ENCODE data around the gene MSH2. TPM values are rescaled to one million over a fixed set of nuclear protein-coding genes. Genes with fewer than 3 reads are reported as not detected.

MSH2 gene
- total and polyA plus RNA-seq, 2 of the 13 experiments (the other 11 are each of a cell fraction or from before 2014, with no cell fraction given), result 19.9 to 76.3 TPM

DNA sequence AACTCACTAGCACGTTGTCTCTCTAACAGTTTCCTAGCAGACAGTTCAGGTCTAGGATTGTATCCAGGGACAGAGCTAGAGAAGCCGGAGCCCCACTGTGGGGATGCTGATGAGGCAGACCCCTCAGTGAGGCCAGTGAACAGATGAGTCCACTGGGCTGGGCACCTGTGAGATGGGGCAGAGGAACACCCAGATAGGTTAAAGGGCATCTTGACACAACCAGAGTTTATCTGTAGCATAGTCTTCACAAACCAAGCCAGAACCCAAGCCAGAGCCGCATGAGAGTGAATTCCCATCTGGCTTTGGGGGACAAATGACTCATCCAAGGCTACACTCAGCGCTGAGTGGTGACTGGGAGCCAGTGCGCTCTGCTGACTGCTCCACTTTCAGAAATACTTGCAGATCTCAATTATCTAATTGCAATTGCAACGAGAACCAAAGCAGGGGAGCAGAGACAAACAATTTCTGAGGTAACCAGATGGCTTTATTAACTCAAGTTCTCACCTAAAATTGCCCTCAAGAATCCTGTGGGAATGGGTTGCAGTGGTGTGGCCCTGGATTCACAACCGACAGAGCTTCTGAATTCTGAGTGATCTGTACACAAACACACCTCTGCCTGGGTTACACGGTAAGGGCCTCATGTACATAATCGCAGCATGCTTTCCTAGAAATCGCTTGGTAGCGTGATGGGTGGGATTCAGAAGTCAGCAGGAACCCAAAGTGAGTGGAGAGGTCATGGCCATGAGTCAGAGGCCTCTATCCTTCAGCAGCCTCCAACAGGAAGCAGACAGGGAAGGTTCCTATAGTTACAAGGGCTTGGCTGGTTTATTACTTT lies 48.7 kb upstream of the MSH2 start (continued):
- TF ChIP-seq, protein P1, sequence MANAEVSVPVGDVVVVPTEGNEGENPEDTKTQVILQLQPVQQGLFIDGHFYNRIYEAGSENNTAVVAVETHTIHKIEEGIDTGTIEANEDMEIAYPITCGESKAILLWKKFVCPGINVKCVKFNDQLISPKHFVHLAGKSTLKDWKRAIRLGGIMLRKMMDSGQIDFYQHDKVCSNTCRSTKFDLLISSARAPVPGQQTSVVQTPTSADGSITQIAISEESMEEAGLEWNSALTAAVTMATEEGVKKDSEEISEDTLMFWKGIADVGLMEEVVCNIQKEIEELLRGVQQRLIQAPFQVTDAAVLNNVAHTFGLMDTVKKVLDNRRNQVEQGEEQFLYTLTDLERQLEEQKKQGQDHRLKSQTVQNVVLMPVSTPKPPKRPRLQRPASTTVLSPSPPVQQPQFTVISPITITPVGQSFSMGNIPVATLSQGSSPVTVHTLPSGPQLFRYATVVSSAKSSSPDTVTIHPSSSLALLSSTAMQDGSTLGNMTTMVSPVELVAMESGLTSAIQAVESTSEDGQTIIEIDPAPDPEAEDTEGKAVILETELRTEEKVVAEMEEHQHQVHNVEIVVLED (CRISPR knock-in tag; IDR thresholded peaks at IDR 0.05; ENCODE audit: borderline replicate concordance), result no peak
- TF ChIP-seq HNRNPUL1 (IDR thresholded peaks at IDR 0.05; ENCODE audit: low read depth, low read length), result no peak
- no peak for TF ChIP-seq REXO4 (CRISPR knock-in tag; IDR thresholded peaks at IDR 0.05; ENCODE audit: borderline replicate concordance)
- peak; percentile 42; the same call in 1 of the 2 replicates for TF ChIP-seq GABPB1 (CRISPR knock-in tag; IDR thresholded peaks at IDR 0.05)
- TF ChIP-seq CAMTA2 (CRISPR knock-in tag; IDR thresholded peaks at IDR 0.05; ENCODE audit: borderline replicate concordance), result no peak
- TF ChIP-seq ETV5 (CRISPR knock-in tag; IDR thresholded peaks at IDR 0.05; ENCODE audit: borderline replicate concordance), result peak; percentile 48; the same call in 1 of the 2 replicates
- no peak for TF ChIP-seq ZBTB20 (CRISPR knock-in tag; IDR thresholded peaks at IDR 0.05; ENCODE audit: borderline replicate concordance, low read depth)
- TF ChIP-seq, protein P2, sequence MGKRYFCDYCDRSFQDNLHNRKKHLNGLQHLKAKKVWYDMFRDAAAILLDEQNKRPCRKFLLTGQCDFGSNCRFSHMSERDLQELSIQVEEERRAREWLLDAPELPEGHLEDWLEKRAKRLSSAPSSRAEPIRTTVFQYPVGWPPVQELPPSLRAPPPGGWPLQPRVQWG (CRISPR knock-in tag; IDR thresholded peaks at IDR 0.05; ENCODE audit: borderline replicate concordance, low read depth), result no peak
- TF ChIP-seq SIX4 (CRISPR knock-in tag; IDR thresholded peaks at IDR 0.05), result no peak
- peak; percentile 63 for TF ChIP-seq NR2F6 (IDR thresholded peaks at IDR 0.05)
- TF ChIP-seq NR2F6 (CRISPR knock-in tag; IDR thresholded peaks at IDR 0.05), result peak; percentile 88
- no peak for TF ChIP-seq PHF20 (CRISPR knock-in tag; IDR thresholded peaks at IDR 0.05)
- no peak for TF ChIP-seq ZC3H13 (CRISPR knock-in tag; IDR thresholded peaks at IDR 0.05)
- TF ChIP-seq ZNF431 (CRISPR knock-in tag; IDR thresholded peaks at IDR 0.05; ENCODE audit: borderline replicate concordance, low read depth), result no peak
- TF ChIP-seq, protein P3, sequence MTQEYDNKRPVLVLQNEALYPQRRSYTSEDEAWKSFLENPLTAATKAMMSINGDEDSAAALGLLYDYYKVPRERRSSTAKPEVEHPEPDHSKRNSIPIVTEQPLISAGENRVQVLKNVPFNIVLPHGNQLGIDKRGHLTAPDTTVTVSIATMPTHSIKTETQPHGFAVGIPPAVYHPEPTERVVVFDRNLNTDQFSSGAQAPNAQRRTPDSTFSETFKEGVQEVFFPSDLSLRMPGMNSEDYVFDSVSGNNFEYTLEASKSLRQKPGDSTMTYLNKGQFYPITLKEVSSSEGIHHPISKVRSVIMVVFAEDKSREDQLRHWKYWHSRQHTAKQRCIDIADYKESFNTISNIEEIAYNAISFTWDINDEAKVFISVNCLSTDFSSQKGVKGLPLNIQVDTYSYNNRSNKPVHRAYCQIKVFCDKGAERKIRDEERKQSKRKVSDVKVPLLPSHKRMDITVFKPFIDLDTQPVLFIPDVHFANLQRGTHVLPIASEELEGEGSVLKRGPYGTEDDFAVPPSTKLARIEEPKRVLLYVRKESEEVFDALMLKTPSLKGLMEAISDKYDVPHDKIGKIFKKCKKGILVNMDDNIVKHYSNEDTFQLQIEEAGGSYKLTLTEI (CRISPR knock-in tag; conservative IDR thresholded peaks at IDR 0.05), result no peak
- 0 out of 2 replicates have a peak, but pooled peaks have one; percentile 30 for TF ChIP-seq SIN3A (IDR thresholded peaks at IDR 0.05; ENCODE audit: borderline replicate concordance, low read depth, low read length)
- no peak for TF ChIP-seq POLR2G (IDR thresholded peaks at IDR 0.05; ENCODE audit: low read depth, low read length)
- TF ChIP-seq, protein P4, sequence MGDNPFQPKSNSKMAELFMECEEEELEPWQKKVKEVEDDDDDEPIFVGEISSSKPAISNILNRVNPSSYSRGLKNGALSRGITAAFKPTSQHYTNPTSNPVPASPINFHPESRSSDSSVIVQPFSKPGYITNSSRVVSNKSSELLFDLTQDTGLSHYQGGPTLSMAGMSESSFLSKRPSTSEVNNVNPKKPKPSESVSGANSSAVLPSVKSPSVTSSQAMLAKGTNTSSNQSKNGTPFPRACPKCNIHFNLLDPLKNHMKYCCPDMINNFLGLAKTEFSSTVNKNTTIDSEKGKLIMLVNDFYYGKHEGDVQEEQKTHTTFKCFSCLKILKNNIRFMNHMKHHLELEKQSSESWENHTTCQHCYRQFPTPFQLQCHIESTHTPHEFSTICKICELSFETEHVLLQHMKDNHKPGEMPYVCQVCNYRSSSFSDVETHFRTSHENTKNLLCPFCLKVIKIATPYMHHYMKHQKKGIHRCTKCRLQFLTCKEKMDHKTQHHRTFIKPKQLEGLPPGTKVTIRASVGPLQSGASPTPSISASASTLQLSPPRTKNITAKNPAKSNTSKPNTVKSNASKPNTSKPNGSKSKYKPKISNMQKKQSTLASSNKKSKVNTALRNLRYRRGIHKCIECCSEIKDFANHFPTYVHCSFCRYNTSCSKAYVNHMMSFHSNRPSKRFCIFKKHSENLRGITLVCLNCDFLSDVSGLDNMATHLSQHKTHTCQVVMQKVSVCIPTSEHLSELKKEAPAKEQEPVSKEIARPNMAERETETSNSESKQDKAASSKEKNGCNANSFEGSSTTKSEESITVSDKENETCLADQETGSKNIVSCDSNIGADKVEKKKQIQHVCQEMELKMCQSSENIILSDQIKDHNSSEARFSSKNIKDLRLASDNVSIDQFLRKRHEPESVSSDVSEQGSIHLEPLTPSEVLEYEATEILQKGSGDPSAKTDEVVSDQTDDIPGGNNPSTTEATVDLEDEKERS (CRISPR knock-in tag; IDR thresholded peaks at IDR 0.05), result 0 out of 2 replicates have a peak, but pooled peaks have one; percentile 18
- no peak for TF ChIP-seq ZNF790 (CRISPR knock-in tag; IDR thresholded peaks at IDR 0.05; ENCODE audit: borderline replicate concordance)
- no peak for TF ChIP-seq THYN1 (CRISPR knock-in tag; IDR thresholded peaks at IDR 0.05; ENCODE audit: borderline replicate concordance, low read depth)
- TF ChIP-seq RBM39 (IDR thresholded peaks at IDR 0.05; ENCODE audit: low read depth, low read length, poor library complexity, severe bottlenecking), result no peak
- peak; percentile 69 for TF ChIP-seq TEAD3 (CRISPR knock-in tag; optimal IDR thresholded peaks at IDR 0.05; ENCODE audit: borderline replicate concordance)
